Measurements from ENCODE around the gene SELENOI. TPM values are rescaled to one million over a fixed set of nuclear protein-coding genes. Genes with fewer than 3 reads are reported as not detected.

Gene SELENOI
- total and polyA plus RNA-seq, 4 donors = 20.1 to 69.1 (median 24.3) TPM

- Histone ChIP-seq H3K27me3 (ENCODE audit: control insufficient read depth, insufficient read depth, low read length) (no peaks in the 10 kb centered on the region), H3K27ac (ENCODE audit: low read depth, low read length) (no peak overlapping the region), H3K36me3 (ENCODE audit: control insufficient read depth, insufficient read depth, low read length) (no peaks in the 10 kb centered on the region), H3K4me3 (ENCODE audit: low read depth, low read length) (no peak overlapping the region), H3K4me1 (ENCODE audit: control insufficient read depth, insufficient read depth, low read length) (no peaks in the 10 kb centered on the region), H3K9me3 (ENCODE audit: control insufficient read depth, insufficient read depth, low read length) (no peaks in the 10 kb centered on the region)
- 96% methylated on average over 2 of the region's 3 CpGs for WGBS (ENCODE audit: insufficient coverage)
- DNase-seq (ENCODE audit: low read depth in 4 of 6, low spot score in 6 of 6) = no peak
These were observed 68.4 kb downstream of the SELENOI start for GRCh38 chr2:26414311-26414710.

GRCh38 chr2:26421961-26422360, 76.0 kb downstream of the SELENOI start:
- H3K27me3 ChIP-seq (ENCODE audit: control insufficient read depth, insufficient read depth, low read length) = peaks cover 3% of the 10 kb centered on the region
- H3K36me3 ChIP-seq (ENCODE audit: control insufficient read depth, insufficient read depth, low read length) = no peaks in the 10 kb centered on the region
- whole genome bisulfite sequencing (ENCODE audit: insufficient coverage) = 98% methylated on average over 5 of the region's 5 CpGs
- no peaks in the 10 kb centered on the region for H3K4me1 ChIP-seq (ENCODE audit: control insufficient read depth, insufficient read depth, low read length)
- no peak for DNase-seq (ENCODE audit: low read depth in 4 of 6, low spot score in 6 of 6)
- H3K27ac ChIP-seq (ENCODE audit: low read depth, low read length) = no peak overlapping the region
- H3K9me3 ChIP-seq (ENCODE audit: control insufficient read depth, insufficient read depth, low read length) = no peaks in the 10 kb centered on the region
- H3K4me3 ChIP-seq (ENCODE audit: low read depth, low read length) = no peak overlapping the region

GRCh38 chr2:26422947-26423629, 77.1 kb downstream of the SELENOI start:
- WGBS (ENCODE audit: insufficient coverage) = 46% methylated on average over 3 of the region's 9 CpGs
- H3K27ac ChIP-seq (ENCODE audit: low read depth, low read length) = no peak overlapping the region
- H3K9me3 ChIP-seq (ENCODE audit: control insufficient read depth, insufficient read depth, low read length) = no peaks in the 10 kb centered on the region
- no peaks in the 10 kb centered on the region for H3K4me1 ChIP-seq (ENCODE audit: control insufficient read depth, insufficient read depth, low read length)
- no peak for DNase-seq (ENCODE audit: low read depth in 4 of 6, low spot score in 6 of 6)
- no peak overlapping the region for H3K4me3 ChIP-seq (ENCODE audit: low read depth, low read length)
- peaks cover 3% of the 10 kb centered on the region for H3K27me3 ChIP-seq (ENCODE audit: control insufficient read depth, insufficient read depth, low read length)
- no peaks in the 10 kb centered on the region for H3K36me3 ChIP-seq (ENCODE audit: control insufficient read depth, insufficient read depth, low read length)

GRCh38 chr2:26423750-26424149, 77.8 kb downstream of the SELENOI start:
- Histone ChIP-seq H3K36me3 (ENCODE audit: control insufficient read depth, insufficient read depth, low read length) (no peaks in the 10 kb centered on the region), H3K27ac (ENCODE audit: low read depth, low read length) (no peak overlapping the region), H3K4me1 (ENCODE audit: control insufficient read depth, insufficient read depth, low read length) (no peaks in the 10 kb centered on the region), H3K9me3 (ENCODE audit: control insufficient read depth, insufficient read depth, low read length) (no peaks in the 10 kb centered on the region), H3K27me3 (ENCODE audit: control insufficient read depth, insufficient read depth, low read length) (peaks cover 3% of the 10 kb centered on the region), H3K4me3 (ENCODE audit: low read depth, low read length) (no peak overlapping the region)
- no peak for DNase-seq (ENCODE audit: low read depth in 4 of 6, low spot score in 6 of 6)
- WGBS (ENCODE audit: insufficient coverage) = 94% methylated on average over 7 of the region's 9 CpGs

GRCh38 chr2:26424221-26424620, 78.3 kb downstream of the SELENOI start:
- Histone ChIP-seq H3K4me1 (ENCODE audit: control insufficient read depth, insufficient read depth, low read length) (peaks cover under 1% of the 10 kb centered on the region), H3K9me3 (ENCODE audit: control insufficient read depth, insufficient read depth, low read length) (no peaks in the 10 kb centered on the region), H3K36me3 (ENCODE audit: control insufficient read depth, insufficient read depth, low read length) (no peaks in the 10 kb centered on the region), H3K27me3 (ENCODE audit: control insufficient read depth, insufficient read depth, low read length) (peaks cover 3% of the 10 kb centered on the region), H3K27ac (ENCODE audit: low read depth, low read length) (no peak overlapping the region), H3K4me3 (ENCODE audit: low read depth, low read length) (no peak overlapping the region)
- 88% methylated on average over 1 of the region's 3 CpGs for WGBS (ENCODE audit: insufficient coverage)
- DNase-seq (ENCODE audit: low read depth in 4 of 6, low spot score in 6 of 6) = no peak

- Histone ChIP-seq H3K27ac (ENCODE audit: low read depth, low read length) (no peak overlapping the region), H3K27me3 (ENCODE audit: control insufficient read depth, insufficient read depth, low read length) (no peaks in the 10 kb centered on the region), H3K9me3 (ENCODE audit: control insufficient read depth, insufficient read depth, low read length) (no peaks in the 10 kb centered on the region), H3K4me3 (ENCODE audit: low read depth, low read length) (no peak overlapping the region), H3K36me3 (ENCODE audit: control insufficient read depth, insufficient read depth, low read length) (no peaks in the 10 kb centered on the region), H3K4me1 (ENCODE audit: control insufficient read depth, insufficient read depth, low read length) (peaks cover 5% of the 10 kb centered on the region)
- DNase-seq (ENCODE audit: low read depth in 4 of 6, low spot score in 6 of 6) = no peak
- 100% methylated on average over 1 of the region's 2 CpGs for WGBS (ENCODE audit: insufficient coverage)
These were observed 82.9 kb downstream of the SELENOI start for GRCh38 chr2:26428846-26429245.

- Histone ChIP-seq H3K9me3 (ENCODE audit: control insufficient read depth, insufficient read depth, low read length) (no peaks in the 10 kb centered on the region), H3K27ac (ENCODE audit: low read depth, low read length) (no peak overlapping the region), H3K4me1 (ENCODE audit: control insufficient read depth, insufficient read depth, low read length) (peaks cover 5% of the 10 kb centered on the region), H3K36me3 (ENCODE audit: control insufficient read depth, insufficient read depth, low read length) (no peaks in the 10 kb centered on the region), H3K4me3 (ENCODE audit: low read depth, low read length) (no peak overlapping the region), H3K27me3 (ENCODE audit: control insufficient read depth, insufficient read depth, low read length) (no peaks in the 10 kb centered on the region)
- 33% methylated on average over 5 of the region's 8 CpGs for WGBS (ENCODE audit: insufficient coverage)
- DNase-seq (ENCODE audit: low read depth in 4 of 6, low spot score in 6 of 6) = peak; percentile 9 to 82 (median 60)
These were observed 84.0 kb downstream of the SELENOI start for GRCh38 chr2:26429779-26430578.

- no peak for DNase-seq (ENCODE audit: low read depth in 4 of 6, low spot score in 6 of 6)
- Histone ChIP-seq H3K9me3 (ENCODE audit: control insufficient read depth, insufficient read depth, low read length) (no peaks in the 10 kb centered on the region), H3K4me3 (ENCODE audit: low read depth, low read length) (no peak overlapping the region), H3K36me3 (ENCODE audit: control insufficient read depth, insufficient read depth, low read length) (no peaks in the 10 kb centered on the region), H3K27me3 (ENCODE audit: control insufficient read depth, insufficient read depth, low read length) (no peaks in the 10 kb centered on the region), H3K27ac (ENCODE audit: low read depth, low read length) (no peak overlapping the region), H3K4me1 (ENCODE audit: control insufficient read depth, insufficient read depth, low read length) (peaks cover 5% of the 10 kb centered on the region)
- WGBS (ENCODE audit: insufficient coverage) = 97% methylated on average over 6 of the region's 7 CpGs
These were observed 84.9 kb downstream of the SELENOI start for GRCh38 chr2:26430826-26431225.

- H3K4me1 ChIP-seq (ENCODE audit: control insufficient read depth, insufficient read depth, low read length) = peaks cover 5% of the 10 kb centered on the region
- no peaks in the 10 kb centered on the region for H3K36me3 ChIP-seq (ENCODE audit: control insufficient read depth, insufficient read depth, low read length)
- H3K4me3 ChIP-seq (ENCODE audit: low read depth, low read length) = no peak overlapping the region
- no peak for DNase-seq (ENCODE audit: low read depth in 4 of 6, low spot score in 6 of 6)
- no peaks in the 10 kb centered on the region for H3K27me3 ChIP-seq (ENCODE audit: control insufficient read depth, insufficient read depth, low read length)
- H3K27ac ChIP-seq (ENCODE audit: low read depth, low read length) = peak overlapping the region; percentile 81
- no peaks in the 10 kb centered on the region for H3K9me3 ChIP-seq (ENCODE audit: control insufficient read depth, insufficient read depth, low read length)
These were observed 86.4 kb downstream of the SELENOI start for GRCh38 chr2:26432363-26432762.

GRCh38 chr2:26432859-26433258, 86.9 kb downstream of the SELENOI start:
- H3K9me3 ChIP-seq (ENCODE audit: control insufficient read depth, insufficient read depth, low read length) = no peaks in the 10 kb centered on the region
- no peaks in the 10 kb centered on the region for H3K36me3 ChIP-seq (ENCODE audit: control insufficient read depth, insufficient read depth, low read length)
- no peak for DNase-seq (ENCODE audit: low read depth in 4 of 6, low spot score in 6 of 6)
- H3K4me3 ChIP-seq (ENCODE audit: low read depth, low read length) = no peak overlapping the region
- peak overlapping the region; percentile 81 for H3K27ac ChIP-seq (ENCODE audit: low read depth, low read length)
- WGBS (ENCODE audit: insufficient coverage) = no CpG with 5 or more reads among the region's 2 CpGs
- H3K4me1 ChIP-seq (ENCODE audit: control insufficient read depth, insufficient read depth, low read length) = peaks cover 5% of the 10 kb centered on the region
- no peaks in the 10 kb centered on the region for H3K27me3 ChIP-seq (ENCODE audit: control insufficient read depth, insufficient read depth, low read length)
